RWPE2 (cell line): Measurements from ENCODE around the gene ARHGAP36.

Source experiments
- ATAC-seq: fragments of 200-7000 bp; cut with Tn5 transposase; 3 replicates; pipeline ENCODE4 v1.9.1; 2021; ENCODE audit warnings: low read depth
- DNase-seq: peaks from one replicate; pipeline ENCODE4 v3.0.0-alpha.2; 2020; ENCODE audit warnings: low spot score
- H3K27ac ChIP-seq: fragments of 450-650 bp; 2 replicates; pipeline ENCODE4 v1.5.1; 2017; ENCODE audit warnings: mild to moderate bottlenecking; ENCODE audit not compliant: poor library complexity, severe bottlenecking
- H3K27me3 ChIP-seq: fragments of 250-450 bp; sonication (Bioruptor Pico); 2 replicates; pipeline ENCODE4 v1.5.1; 2021; ENCODE audit warnings: mild to moderate bottlenecking, moderate library complexity; ENCODE audit not compliant: insufficient read depth, poor library complexity, severe bottlenecking
- H3K36me3 ChIP-seq: fragments of 250-450 bp; sonication (Bioruptor Pico); 2 replicates; pipeline ENCODE4 v1.5.1; 2020; ENCODE audit warnings: low read depth, mild to moderate bottlenecking, moderate library complexity
- H3K4me1 ChIP-seq: fragments of 250-450 bp; sonication (Bioruptor Pico); 2 replicates; pipeline ENCODE4 v1.5.1; 2021; ENCODE audit warnings: mild to moderate bottlenecking, moderate library complexity; ENCODE audit not compliant: insufficient read depth, poor library complexity, severe bottlenecking
- H3K4me3 ChIP-seq: fragments of 250-450 bp; sonication (Bioruptor Pico); 2 replicates; pipeline ENCODE4 v1.5.1; 2021; ENCODE audit warnings: mild to moderate bottlenecking, moderate library complexity; ENCODE audit not compliant: severe bottlenecking
- H3K9me3 ChIP-seq: fragments of 250-450 bp; sonication (Bioruptor Pico); 2 replicates; pipeline ENCODE4 v1.5.1; 2021; ENCODE audit warnings: mild to moderate bottlenecking, moderate library complexity; ENCODE audit not compliant: severe bottlenecking
- CTCF ChIP-seq: fragments of 450-650 bp; IDR thresholded peaks from one replicate; pipeline ENCODE4 v1.5.1; 2017; ENCODE audit warnings: mild to moderate bottlenecking, moderate library complexity; ENCODE audit not compliant: poor library complexity, severe bottlenecking

ARHGAP36 gene

GRCh38 chrX:131067846-131068745 is 9.9 kb downstream of the ARHGAP36 start:
- Histone ChIP-seq H3K4me1 (no peaks in the 10 kb centered on the region), H3K27ac (no peak overlapping the region), H3K4me3 (no peak overlapping the region), H3K9me3 (no peaks in the 10 kb centered on the region), H3K36me3 (no peaks in the 10 kb centered on the region), H3K27me3 (peaks cover 7% of the 10 kb centered on the region)
- no peak for DNase-seq
- no peak for TF ChIP-seq CTCF
- no peak for ATAC-seq

- ATAC-seq: no peak
- H3K9me3 ChIP-seq: no peaks in the 10 kb centered on the region
These were observed 11.0 kb downstream of the ARHGAP36 start for GRCh38 chrX:131068945-131069719.

GRCh38 chrX:131072871-131073571 is 14.9 kb downstream of the ARHGAP36 start:
- Histone ChIP-seq H3K4me3 (no peak overlapping the region), H3K27ac (no peak overlapping the region), H3K27me3 (peaks cover under 1% of the 10 kb centered on the region), H3K9me3 (no peaks in the 10 kb centered on the region), H3K36me3 (no peaks in the 10 kb centered on the region), H3K4me1 (no peaks in the 10 kb centered on the region)
- no peak for DNase-seq
- no peak for TF ChIP-seq CTCF
- no peak for ATAC-seq

More at GRCh38 chrX:131068945-131069719, 11.0 kb downstream of the ARHGAP36 start:
- Histone ChIP-seq H3K4me3 (no peak overlapping the region), H3K36me3 (no peaks in the 10 kb centered on the region), H3K27me3 (peaks cover 7% of the 10 kb centered on the region), H3K4me1 (no peaks in the 10 kb centered on the region), H3K27ac (no peak overlapping the region)
- no peak for DNase-seq
- TF ChIP-seq CTCF: no peak

- Histone ChIP-seq H3K4me3 (no peak overlapping the region), H3K36me3 (no peaks in the 10 kb centered on the region), H3K27ac (no peak overlapping the region), H3K9me3 (no peaks in the 10 kb centered on the region), H3K4me1 (no peaks in the 10 kb centered on the region), H3K27me3 (no peaks in the 10 kb centered on the region)
- TF ChIP-seq CTCF: no peak
- no peak for DNase-seq
- no peak for ATAC-seq
These were observed 15.5 kb downstream of the ARHGAP36 start for GRCh38 chrX:131073607-131074006.
